GM12878 (cell line): ENCODE measurements around the gene ACACA. TPM values are rescaled to one million over a fixed set of nuclear protein-coding genes. Genes with fewer than 3 reads are reported as not detected.

Source experiments
- ATAC-seq: fragments of 200-7000 bp; cut with Tn5 transposase; 3 replicates; pipeline ENCODE4 v1.9.1; 2020; ENCODE audit warnings: mild to moderate bottlenecking, moderate library complexity
- BruUV-seq: library from RNA; stranded (reverse); fragments of 400-500 nt; replicated peaks from 2 replicates; lab custom pipeline; 2021; lab: Mats Ljungman, UMichigan
- CTCF ChIA-PET: fragments of 300-600 bp; sonication (Branson Sonifier 250); formaldehyde crosslinking; extraction: SDS; loops from one replicate; lab custom pipeline; 2021; ENCODE audit warnings: inconsistent platforms; lab: Yijun Ruan, JAX
- POLR2A ChIA-PET: fragments of 350-600 bp; formaldehyde crosslinking; extraction: SDS; loops from one replicate; lab custom pipeline; 2021; ENCODE audit warnings: inconsistent platforms; lab: Charles Lee
- RAD21 ChIA-PET: fragments of 300-600 bp; sonication (Branson Sonifier 250); formaldehyde crosslinking; loops from one replicate; lab custom pipeline; 2023; ENCODE audit warnings: antibody characterized with exemption; ENCODE audit not compliant: unreplicated experiment; lab: Charles Lee
- SMC1A ChIA-PET: fragments of 300-600 bp; sonication (Branson Sonifier 250); formaldehyde crosslinking; loops from one replicate; lab custom pipeline; 2023; ENCODE audit not compliant: unreplicated experiment, uncharacterized antibody; lab: Charles Lee
- DNase-seq: peaks from one replicate; pipeline ENCODE4 v3.0.0-alpha.2; 2011; ENCODE audit warnings: low read depth, low spot score
- FAIRE-seq: peaks from 3 replicates; lab custom pipeline; 2011; peaks lifted over from hg19 to GRCh38; lab: Jason Lieb, UNC
- H2AFZ ChIP-seq: 2 replicates; pipeline ENCODE4 v1.6.0; 2011; ENCODE audit warnings: low read depth, low read length, control low read depth; ENCODE audit not compliant: control insufficient read depth
- H3K27ac ChIP-seq: 2 replicates; pipeline ENCODE4 v1.5.1; 2011; ENCODE audit warnings: control low read depth; ENCODE audit not compliant: control insufficient read depth, insufficient read depth
- H3K27me3 ChIP-seq, 2 experiments: replicated peaks in 1 of 2; 2 replicates each; pipeline versions ENCODE4 v1.6.0 to v1.6.1; 2011; ENCODE audit warnings: low read length in 1 of 2; ENCODE audit not compliant: control insufficient read depth in 2 of 2, insufficient read depth in 2 of 2
- H3K36me3 ChIP-seq, 2 experiments: 2 replicates each; pipeline ENCODE4 v1.5.1; 2011; ENCODE audit warnings: low read length in 1 of 2; ENCODE audit not compliant: control insufficient read depth in 2 of 2, insufficient read depth in 2 of 2
- H3K4me1 ChIP-seq: 2 replicates; pipeline ENCODE4 v1.6.1; 2011; ENCODE audit warnings: mild to moderate bottlenecking, low read length, moderate library complexity, mixed read lengths; ENCODE audit not compliant: control insufficient read depth, insufficient read depth
- H3K4me2 ChIP-seq: 2 replicates; pipeline ENCODE4 v1.6.0; 2011; ENCODE audit warnings: control low read depth; ENCODE audit not compliant: control insufficient read depth, insufficient read depth
- H3K4me3 ChIP-seq: fragments of 200-600 bp; sonication (generic); 2 replicates; pipeline ENCODE4 v1.5.1; 2016
- H3K79me2 ChIP-seq: 2 replicates; pipeline ENCODE4 v1.6.0; 2011; ENCODE audit warnings: low read length; ENCODE audit not compliant: control insufficient read depth, insufficient read depth
- H3K9ac ChIP-seq: 2 replicates; pipeline ENCODE4 v1.8.0; 2011; ENCODE audit warnings: low read length, control low read depth, mixed read lengths; ENCODE audit not compliant: control insufficient read depth, insufficient read depth
- H3K9me3 ChIP-seq: replicated peaks from 3 replicates; pipeline ENCODE4 v1.5.1; 2011; ENCODE audit warnings: mild to moderate bottlenecking, low read length; ENCODE audit not compliant: control insufficient read depth, insufficient read depth
- H4K20me1 ChIP-seq: 2 replicates; pipeline ENCODE4 v1.6.0; 2011; ENCODE audit not compliant: control insufficient read depth, insufficient read depth
- BRCA1 ChIP-seq: IDR thresholded peaks from 2 replicates; pipeline ENCODE4 v1.6.1; 2011; ENCODE audit warnings: low read depth, low read length, improper control_type of control experiment
- CBFB ChIP-seq: IDR thresholded peaks from 2 replicates; pipeline ENCODE4 v1.6.1; 2016; ENCODE audit warnings: antibody characterized with exemption, low read depth
- EGR1 ChIP-seq, 2 experiments: IDR thresholded peaks; 1 replicate in 1 of 2; 2 replicates in 1 of 2; pipeline ENCODE4 v1.6.1; 2011 to 2012; ENCODE audit warnings: low read depth in 2 of 2, low read length in 2 of 2, borderline replicate concordance in 1 of 2, mild to moderate bottlenecking in 1 of 2, moderate library complexity in 1 of 2
- GATAD2B ChIP-seq: fragments of 450-650 bp; conservative IDR thresholded peaks from 2 replicates; pipeline ENCODE4 v1.6.1; 2017; ENCODE audit warnings: low read depth, mild to moderate bottlenecking, moderate library complexity
- NR2F1 ChIP-seq: fragments of 450-650 bp; conservative IDR thresholded peaks from 2 replicates; pipeline ENCODE4 v1.6.1; 2017; ENCODE audit warnings: mild to moderate bottlenecking
- RUNX3 ChIP-seq: IDR thresholded peaks from 2 replicates; pipeline ENCODE4 v1.6.1; 2012; ENCODE audit warnings: low read length, inconsistent platforms
- SMAD5 ChIP-seq: IDR thresholded peaks from 2 replicates; pipeline ENCODE4 v1.6.1; 2016; ENCODE audit warnings: antibody characterized with exemption, low read depth
- TCF3 ChIP-seq: IDR thresholded peaks from 2 replicates; pipeline ENCODE4 v1.6.1; 2012; ENCODE audit warnings: low read depth, mild to moderate bottlenecking, low read length, borderline replicate concordance; ENCODE audit not compliant: insufficient read depth
- TCF7 ChIP-seq: IDR thresholded peaks from 2 replicates; pipeline ENCODE4 v1.6.1; 2014; ENCODE audit warnings: antibody characterized with exemption, borderline replicate concordance
- WGBS: methylation state at CpG from one replicate; pipeline ENCODE4 v1.1.6; 2016; ENCODE audit warnings: low lambda C conversion rate; ENCODE audit not compliant: insufficient replicate concordance, insufficient coverage; ENCODE audit errors: missing lambda C conversion rate; 5-methylcytosine and 5-hydroxymethylcytosine counted together
- in situ Hi-C: fragments of 300-500 bp; cut with MboI; formaldehyde crosslinking; loops from 9 replicates; pipeline ENCODE4 v1.14.3; 2018; ENCODE audit warnings: mixed read lengths
- intact Hi-C: fragments of 100-400 bp; cut with micrococcal nuclease; formaldehyde crosslinking; loops from one replicate; pipeline ENCODE4 v1.14.2; 2022; ENCODE audit not compliant: unreplicated experiment
- polyA plus RNA-seq, 11 experiments: library from polyadenylated mRNA; depleted of rRNA in 4 of 11; unstranded in 6 of 11; stranded (reverse) in 5 of 11; fragments of >200 nt; fragmentation: Nextera tagmentation in 4 of 11; fragmentation: Illumina TruSeq in 1 of 11; extraction: Ambion mirVana in 4 of 11; extraction: Trizol in 1 of 11; gene quantifications; 1 replicate in 1 of 11; 2 replicates in 10 of 11; pipeline versions ENCODE4 v1.2.1 to v1.2.3, GENCODE V29; 2011 to 2016; ENCODE audit warnings: inconsistent platforms in 2 of 11, missing spikeins in 2 of 11, low read depth in 1 of 11
- total RNA-seq, 4 experiments: library from RNA; depleted of rRNA in 3 of 4; stranded (reverse); fragments of >200 nt in 3 of 4; fragmentation: Illumina TruSeq in 1 of 4; extraction: Trizol in 1 of 4; gene quantifications; 2 replicates each; pipeline versions ENCODE4 v1.2.1 to v1.2.3, GENCODE V29; 2013 to 2021
- TF ChIP-seq, protein P1 (sequence below): fragments of 150-350 bp; IDR thresholded peaks from 2 replicates; pipeline ENCODE4 v1.6.1; 2014; ENCODE audit warnings: mild to moderate bottlenecking, low read depth, low read length
- TF ChIP-seq, protein P2 (sequence below): fragments of 450-650 bp; IDR thresholded peaks from 2 replicates; pipeline ENCODE4 v1.6.1; 2016; ENCODE audit warnings: mild to moderate bottlenecking, moderate library complexity, borderline replicate concordance

Gene ACACA
- total and polyA plus RNA-seq, 10 of the 15 experiments (the other 5 are each of a cell fraction or from before 2014, with no cell fraction given), result 12.9 to 74.2 (median 32.0) TPM

DNA sequence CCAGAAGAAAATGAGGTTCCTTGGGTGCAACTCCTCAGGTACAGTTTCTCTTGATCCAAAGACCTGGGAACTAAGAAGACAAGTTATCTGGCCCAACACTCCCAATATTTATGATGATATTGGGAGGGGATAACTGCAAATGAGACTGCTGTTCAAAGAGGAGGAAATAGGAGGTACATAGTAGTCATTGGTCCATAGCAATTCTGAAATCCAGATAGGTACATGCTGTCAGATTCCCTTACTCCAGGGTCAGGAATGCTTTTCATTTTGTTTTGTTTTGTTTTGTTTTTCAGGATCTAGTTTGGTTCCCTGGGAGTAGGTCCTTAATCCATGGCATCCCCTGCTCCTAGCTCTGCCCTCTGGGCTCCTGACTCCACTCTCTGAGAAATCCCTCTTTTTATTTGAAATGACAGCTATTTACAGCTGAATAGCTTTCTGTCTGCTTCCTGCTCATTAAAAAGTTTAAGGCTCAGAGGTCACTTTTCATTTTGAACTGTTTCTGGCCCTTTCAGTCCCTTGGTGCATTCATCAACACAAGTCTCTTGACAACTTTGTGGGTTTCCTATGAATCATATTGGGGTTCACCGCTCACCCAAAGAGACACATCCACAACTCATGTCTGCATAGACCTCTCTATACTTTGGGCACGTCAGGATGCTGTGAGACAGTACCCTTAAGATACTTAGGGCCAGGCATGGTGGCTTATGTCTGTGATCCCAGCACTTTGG lies 141.0 kb downstream of the ACACA start:
- Histone ChIP-seq H3K4me1 (no peaks in the 10 kb centered on the region), H3K4me3 (no peak overlapping the region)
- no peak for DNase-seq
- no TSS peak for BruUV-seq
- no peak for TF ChIP-seq BRCA1
- no peak for TF ChIP-seq EGR1 (IDR thresholded peaks at IDR 0.05; ENCODE audit: borderline replicate concordance in 1 of 2, low read depth in 2 of 2, low read length in 2 of 2)
- no peak for TF ChIP-seq TCF7
- TF ChIP-seq, all 136 proteins: peak for 0
- Histone ChIP-seq H2AFZ (no peak overlapping the region), H3K27ac (no peak overlapping the region), H3K27me3 (no peaks in the 10 kb centered on the region), H4K20me1 (no peaks in the 10 kb centered on the region), H3K79me2 (no peaks in the 10 kb centered on the region), H3K4me2 (no peak overlapping the region), H3K9ac (no peak overlapping the region), H3K36me3 (peaks cover 13 to 32% of the 10 kb centered on the region in 2 experiments), H3K9me3 (peaks cover 8% of the 10 kb centered on the region; the same call in 2 of the 3 replicates)
- in situ Hi-C loops, result no loop called here
- no peak for FAIRE-seq
- ChIA-PET CTCF (interaction anchor here (0.6 kb wide), 1 partner anchor 183 kb away, joined by 3 read pairs; no protein-coding TSS in a partner anchor), RAD21 (no interaction called here), SMC1A (interaction anchor here (1.3 to 1.4 kb wide), 2 partner anchors 10 to 11 kb away, joined by 5 read pairs; no protein-coding TSS in a partner anchor), POLR2A (no interaction called here)
- 59% methylated on average over 2 of the region's 2 CpGs for WGBS
- no peak for ATAC-seq
- intact Hi-C loops, result no loop called here

DNA sequence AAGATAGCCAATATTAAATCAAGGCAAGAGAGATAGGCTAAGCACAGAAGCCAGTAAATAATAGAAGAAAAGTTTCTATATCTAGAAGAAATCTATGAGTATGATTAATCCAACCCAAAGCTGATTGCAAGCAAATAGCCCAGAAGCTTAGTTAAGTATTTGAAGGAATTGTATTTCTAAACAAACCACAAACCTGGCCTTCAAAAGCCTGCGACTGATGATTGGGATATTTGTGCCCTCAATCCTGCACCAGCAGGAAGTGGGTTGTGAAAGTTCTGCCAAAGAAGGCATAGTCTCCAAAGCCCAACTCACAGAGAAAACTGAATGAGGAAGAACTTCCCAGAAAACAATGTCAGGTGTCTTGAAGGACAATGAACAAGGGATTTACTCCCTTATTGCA lies 145.3 kb downstream of the ACACA start:
- Histone ChIP-seq H3K9me3 (peaks cover 8% of the 10 kb centered on the region; the same call in 2 of the 3 replicates), H4K20me1 (no peaks in the 10 kb centered on the region), H3K4me3 (no peak overlapping the region), H3K4me1 (no peaks in the 10 kb centered on the region), H3K79me2 (no peaks in the 10 kb centered on the region), H3K36me3 (peaks cover 9 to 24% of the 10 kb centered on the region in 2 experiments), H3K27me3 (no peaks in the 10 kb centered on the region), H2AFZ (no peak overlapping the region), H3K4me2 (no peak overlapping the region), H3K9ac (no peak overlapping the region), H3K27ac (no peak overlapping the region)
- ChIA-PET SMC1A (no interaction called here), RAD21 (no interaction called here), CTCF (interaction anchor here (1.1 kb wide), 1 partner anchor 531 kb away, joined by 3 read pairs; no protein-coding TSS in a partner anchor), POLR2A (no interaction called here)
- FAIRE-seq (no peak), ATAC-seq (no peak), DNase-seq (no peak)
- in situ Hi-C loops, result no loop called here
- 100% methylated on average over 1 of the region's 1 CpG for WGBS
- BruUV-seq, result no TSS peak
- intact Hi-C loops, result no loop called here
- TF ChIP-seq NR2F1, result no peak
- TF ChIP-seq, protein P1, sequence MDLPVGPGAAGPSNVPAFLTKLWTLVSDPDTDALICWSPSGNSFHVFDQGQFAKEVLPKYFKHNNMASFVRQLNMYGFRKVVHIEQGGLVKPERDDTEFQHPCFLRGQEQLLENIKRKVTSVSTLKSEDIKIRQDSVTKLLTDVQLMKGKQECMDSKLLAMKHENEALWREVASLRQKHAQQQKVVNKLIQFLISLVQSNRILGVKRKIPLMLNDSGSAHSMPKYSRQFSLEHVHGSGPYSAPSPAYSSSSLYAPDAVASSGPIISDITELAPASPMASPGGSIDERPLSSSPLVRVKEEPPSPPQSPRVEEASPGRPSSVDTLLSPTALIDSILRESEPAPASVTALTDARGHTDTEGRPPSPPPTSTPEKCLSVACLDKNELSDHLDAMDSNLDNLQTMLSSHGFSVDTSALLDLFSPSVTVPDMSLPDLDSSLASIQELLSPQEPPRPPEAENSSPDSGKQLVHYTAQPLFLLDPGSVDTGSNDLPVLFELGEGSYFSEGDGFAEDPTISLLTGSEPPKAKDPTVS, result no peak
- no peak for TF ChIP-seq RUNX3
- no peak for TF ChIP-seq GATAD2B
- TF ChIP-seq TCF3, result no peak
- no peak for TF ChIP-seq CBFB
- TF ChIP-seq, protein P2, sequence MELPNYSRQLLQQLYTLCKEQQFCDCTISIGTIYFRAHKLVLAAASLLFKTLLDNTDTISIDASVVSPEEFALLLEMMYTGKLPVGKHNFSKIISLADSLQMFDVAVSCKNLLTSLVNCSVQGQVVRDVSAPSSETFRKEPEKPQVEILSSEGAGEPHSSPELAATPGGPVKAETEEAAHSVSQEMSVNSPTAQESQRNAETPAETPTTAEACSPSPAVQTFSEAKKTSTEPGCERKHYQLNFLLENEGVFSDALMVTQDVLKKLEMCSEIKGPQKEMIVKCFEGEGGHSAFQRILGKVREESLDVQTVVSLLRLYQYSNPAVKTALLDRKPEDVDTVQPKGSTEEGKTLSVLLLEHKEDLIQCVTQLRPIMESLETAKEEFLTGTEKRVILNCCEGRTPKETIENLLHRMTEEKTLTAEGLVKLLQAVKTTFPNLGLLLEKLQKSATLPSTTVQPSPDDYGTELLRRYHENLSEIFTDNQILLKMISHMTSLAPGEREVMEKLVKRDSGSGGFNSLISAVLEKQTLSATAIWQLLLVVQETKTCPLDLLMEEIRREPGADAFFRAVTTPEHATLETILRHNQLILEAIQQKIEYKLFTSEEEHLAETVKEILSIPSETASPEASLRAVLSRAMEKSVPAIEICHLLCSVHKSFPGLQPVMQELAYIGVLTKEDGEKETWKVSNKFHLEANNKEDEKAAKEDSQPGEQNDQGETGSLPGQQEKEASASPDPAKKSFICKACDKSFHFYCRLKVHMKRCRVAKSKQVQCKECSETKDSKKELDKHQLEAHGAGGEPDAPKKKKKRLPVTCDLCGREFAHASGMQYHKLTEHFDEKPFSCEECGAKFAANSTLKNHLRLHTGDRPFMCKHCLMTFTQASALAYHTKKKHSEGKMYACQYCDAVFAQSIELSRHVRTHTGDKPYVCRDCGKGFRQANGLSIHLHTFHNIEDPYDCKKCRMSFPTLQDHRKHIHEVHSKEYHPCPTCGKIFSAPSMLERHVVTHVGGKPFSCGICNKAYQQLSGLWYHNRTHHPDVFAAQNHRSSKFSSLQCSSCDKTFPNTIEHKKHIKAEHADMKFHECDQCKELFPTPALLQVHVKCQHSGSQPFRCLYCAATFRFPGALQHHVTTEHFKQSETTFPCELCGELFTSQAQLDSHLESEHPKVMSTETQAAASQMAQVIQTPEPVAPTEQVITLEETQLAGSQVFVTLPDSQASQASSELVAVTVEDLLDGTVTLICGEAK, result no peak
- TF ChIP-seq EGR1 (IDR thresholded peaks at IDR 0.05; ENCODE audit: borderline replicate concordance in 1 of 2, low read depth in 2 of 2, low read length in 2 of 2), result no peak
- no peak for TF ChIP-seq SMAD5
